Ammon's horn (tissue), 1 donor: Measurements from ENCODE around the gene KCMF1.

Experiments
- DNase-seq: peaks from one replicate; pipeline ENCODE4 v3.0.0-alpha.2; 2016; ENCODE audit warnings: low spot score

KCMF1 gene

GRCh38 chr2:84986018-84986417 is 15.1 kb downstream of the KCMF1 start:
- no peak for DNase-seq

GRCh38 chr2:84989422-84989821 is 18.5 kb downstream of the KCMF1 start:
- no peak for DNase-seq

DNA sequence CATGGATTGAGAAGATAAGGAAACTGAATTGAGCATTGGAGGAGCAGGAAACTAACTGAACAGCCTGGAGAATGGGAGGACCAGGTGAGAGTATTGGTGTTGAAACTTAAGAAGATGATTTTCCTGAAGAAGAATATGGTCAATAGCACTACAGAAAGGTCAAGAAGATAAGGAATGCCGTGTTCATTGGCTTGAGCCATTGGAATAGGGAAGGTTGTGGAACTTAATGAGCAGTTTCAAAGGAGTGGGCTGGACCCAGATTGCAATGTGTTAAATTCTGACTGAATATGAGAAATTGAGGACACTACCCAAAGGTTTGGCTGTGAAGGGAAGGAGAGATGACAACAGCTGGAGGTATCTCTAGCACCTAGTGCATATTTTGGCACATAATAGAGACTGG is 19.0 kb downstream of the KCMF1 start:
- no peak for DNase-seq

GRCh38 chr2:84991404-84992160 is 20.6 kb downstream of the KCMF1 start:
- DNase-seq: no peak

- no peak for DNase-seq
These were observed 24.9 kb downstream of the KCMF1 start for GRCh38 chr2:84995826-84996225.

- no peak for DNase-seq
These were observed 25.9 kb downstream of the KCMF1 start for GRCh38 chr2:84996909-84997308.

DNA sequence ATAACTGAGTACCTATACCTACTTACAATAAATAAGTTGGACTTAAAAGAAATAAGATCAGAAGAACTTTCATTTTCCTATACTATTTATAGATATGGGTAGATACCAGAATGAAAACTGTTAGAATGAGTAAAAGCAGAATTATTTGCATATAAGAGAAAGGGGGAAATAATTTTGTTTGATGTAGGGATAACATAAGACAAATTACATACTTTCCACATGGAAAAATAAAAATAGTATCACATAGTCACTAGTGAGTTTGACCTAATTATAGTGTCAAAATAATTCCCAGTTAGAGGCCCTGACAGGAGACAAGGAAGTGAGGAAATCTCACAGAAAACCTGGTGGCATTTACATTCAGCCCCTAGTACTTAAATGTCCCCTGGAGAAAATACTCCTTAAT is 28.6 kb downstream of the KCMF1 start:
- DNase-seq: no peak

DNA sequence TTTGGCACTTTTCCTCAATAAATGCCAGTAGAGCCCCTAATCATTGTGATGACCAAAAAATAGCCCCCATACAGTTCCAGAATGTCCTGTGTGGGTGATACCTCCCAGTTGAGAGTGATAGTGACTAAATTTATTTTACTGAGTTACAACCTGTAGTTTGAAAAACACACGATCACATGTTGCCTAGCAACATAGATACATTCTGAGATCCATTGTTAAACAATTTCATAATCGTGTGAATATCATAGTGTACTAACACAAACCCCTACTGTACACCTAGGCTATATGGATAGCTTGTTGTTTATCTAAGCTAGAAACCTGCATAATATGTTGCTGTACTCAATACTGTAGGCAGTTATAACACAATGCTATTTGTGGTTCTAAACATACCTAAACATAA is 30.6 kb downstream of the KCMF1 start:
- no peak for DNase-seq

GRCh38 chr2:85002534-85002933 is 31.6 kb downstream of the KCMF1 start:
- DNase-seq: no peak

GRCh38 chr2:85008252-85008651 is 37.3 kb downstream of the KCMF1 start:
- DNase-seq: no peak

DNA sequence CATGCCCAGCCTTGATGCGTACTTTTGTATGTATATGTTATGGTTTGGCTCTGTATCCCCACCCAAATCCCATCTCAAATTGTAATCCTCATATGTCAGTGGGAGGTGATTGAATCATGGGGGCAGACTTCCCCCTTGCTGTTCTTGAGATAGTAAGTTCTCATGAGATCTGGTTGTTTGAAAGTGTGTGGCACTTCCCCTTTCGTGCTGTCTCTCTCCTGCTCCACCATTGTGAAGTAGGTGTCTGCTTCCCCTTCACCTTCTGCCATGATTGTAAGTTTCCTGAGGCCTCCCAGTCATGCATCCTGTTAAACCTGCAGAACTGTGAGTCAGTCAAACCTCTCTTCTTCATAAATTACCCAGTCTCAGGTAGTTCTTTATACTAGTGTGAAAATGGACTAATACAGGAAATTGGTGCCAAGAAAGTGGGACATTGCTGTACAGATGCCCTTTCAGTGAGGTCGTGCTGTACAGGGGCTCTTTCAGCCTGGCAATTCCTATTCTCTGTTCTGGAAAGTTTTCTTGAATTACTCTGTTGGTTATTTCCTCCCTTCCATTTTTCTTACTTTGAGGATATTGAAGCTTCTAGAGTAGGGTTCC is 38.2 kb downstream of the KCMF1 start:
- DNase-seq: no peak

- no peak for DNase-seq
These were observed 39.4 kb downstream of the KCMF1 start for GRCh38 chr2:85010404-85010803.

- DNase-seq: no peak
These were observed 40.1 kb downstream of the KCMF1 start for GRCh38 chr2:85011098-85011497.

- DNase-seq: no peak
These were observed 40.8 kb downstream of the KCMF1 start for GRCh38 chr2:85011747-85012146.

GRCh38 chr2:85012431-85012830 is 41.5 kb downstream of the KCMF1 start:
- DNase-seq: no peak

DNA sequence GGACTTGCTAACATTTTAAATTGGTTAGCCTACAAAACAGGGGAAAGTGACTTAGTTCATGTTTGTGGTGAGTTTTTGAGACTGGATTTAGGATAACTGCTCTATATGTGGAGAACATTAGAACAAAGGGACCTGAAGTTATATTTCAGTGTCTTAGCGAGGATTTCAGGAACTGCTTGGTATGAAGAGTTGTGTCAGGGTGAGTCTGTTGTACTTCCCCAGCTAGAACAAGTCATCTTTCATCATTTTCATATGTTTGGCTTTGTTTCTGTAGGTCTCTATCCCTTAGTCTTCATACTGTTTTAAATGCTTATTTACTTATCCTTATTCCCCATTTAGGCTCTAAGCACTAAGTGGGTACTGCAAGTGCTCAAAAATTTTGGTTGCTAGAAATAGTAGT is 41.9 kb downstream of the KCMF1 start:
- no peak for DNase-seq

- DNase-seq: no peak
These were observed 44.8 kb downstream of the KCMF1 start for GRCh38 chr2:85015653-85016360.

- DNase-seq: no peak
These were observed 45.5 kb downstream of the KCMF1 start for GRCh38 chr2:85016446-85016845.

DNA sequence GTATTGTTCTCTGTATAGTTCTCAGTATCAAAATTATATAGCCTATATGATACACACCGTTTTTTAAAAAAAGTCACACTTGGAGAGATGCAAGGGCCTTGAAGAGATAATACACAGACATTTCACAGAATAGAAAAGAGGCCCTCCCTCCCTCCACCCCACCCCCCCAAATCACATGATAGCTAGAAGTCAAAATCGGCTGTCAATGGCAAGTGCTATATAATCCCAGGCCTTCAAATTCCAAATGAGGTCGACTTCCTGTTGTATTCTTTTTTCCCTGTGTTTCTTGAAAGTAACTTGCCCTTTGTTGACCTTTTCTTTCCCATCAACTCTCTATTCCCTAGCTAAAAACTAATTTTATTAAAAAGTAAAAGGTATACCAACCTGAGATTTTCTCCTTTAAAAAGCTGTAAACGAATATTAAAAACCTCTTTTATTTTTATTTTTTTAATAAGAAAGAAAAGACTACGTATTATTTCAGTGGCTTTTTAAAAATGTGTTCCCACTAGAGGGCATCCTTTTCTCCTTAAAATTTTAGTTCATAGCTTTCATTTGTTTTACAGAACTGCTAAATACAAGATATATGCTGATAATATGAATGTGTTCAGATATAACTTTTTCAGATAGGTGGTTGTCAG is 46.6 kb downstream of the KCMF1 start:
- DNase-seq: no peak

DNA sequence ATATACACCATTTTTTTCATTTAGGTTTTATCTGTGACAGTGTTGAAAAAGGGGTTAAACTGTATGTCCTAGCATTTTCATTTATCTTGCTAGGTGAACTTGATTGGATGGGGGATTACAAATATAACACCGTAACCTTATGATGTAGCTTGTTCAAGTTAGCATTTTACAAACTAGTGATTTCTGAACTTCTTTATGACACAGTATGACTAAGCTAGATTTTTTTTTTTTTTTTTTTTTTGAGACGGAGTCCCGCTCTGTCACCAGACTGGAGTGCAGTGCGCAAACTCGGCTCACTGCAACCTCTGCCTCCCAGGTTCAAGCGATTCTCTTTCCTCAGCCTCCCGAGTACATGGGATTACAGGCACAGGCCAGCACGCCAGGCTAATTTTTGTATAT is 47.1 kb downstream of the KCMF1 start:
- DNase-seq: no peak

GRCh38 chr2:85019121-85019520 is 48.2 kb downstream of the KCMF1 start:
- no peak for DNase-seq

DNA sequence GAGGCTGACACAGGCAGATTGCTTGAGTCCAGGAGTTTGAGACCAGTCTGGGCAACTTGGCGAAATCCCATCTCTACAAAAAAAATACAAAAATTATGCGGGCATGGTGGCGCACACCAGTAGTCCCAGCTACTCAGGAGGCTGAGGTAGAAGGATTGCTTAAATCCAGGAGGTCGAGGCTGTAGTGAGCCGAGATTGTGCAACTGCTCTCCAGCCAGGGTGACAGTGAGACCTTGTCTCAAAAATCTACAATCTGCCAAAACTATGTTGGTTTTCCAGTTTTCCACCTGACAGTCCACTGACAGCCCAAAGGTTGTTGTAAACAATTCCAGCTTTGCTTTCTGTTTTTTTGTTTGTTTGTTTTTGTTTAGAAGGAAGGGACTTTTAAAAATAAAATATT is 51.3 kb downstream of the KCMF1 start:
- no peak for DNase-seq
